Left ventricle myocardium inferior (tissue), 1 donor: ENCODE results near the gene DDX10. TPM values are rescaled to one million over a fixed set of nuclear protein-coding genes. Genes with fewer than 3 reads are reported as not detected.

Source experiments
- DNase-seq: peaks from one replicate; pipeline ENCODE4 v3.0.0-alpha.2; 2020
- H3K27ac ChIP-seq: fragments of 200-600 bp; replicated peaks from 2 replicates; pipeline ENCODE4 v1.8.0; 2021
- H3K27me3 ChIP-seq: fragments of 200-600 bp; 2 replicates; pipeline ENCODE4 v1.8.0; 2021; ENCODE audit warnings: low read depth
- H3K36me3 ChIP-seq: fragments of 200-600 bp; 2 replicates; pipeline ENCODE4 v1.8.0; 2021
- H3K4me1 ChIP-seq: fragments of 200-600 bp; 2 replicates; pipeline ENCODE4 v1.8.0; 2021
- H3K4me3 ChIP-seq: fragments of 200-600 bp; 2 replicates; pipeline ENCODE4 v1.8.0; 2021; ENCODE audit warnings: mild to moderate bottlenecking, moderate library complexity
- H3K9me3 ChIP-seq: fragments of 200-600 bp; replicated peaks from 2 replicates; pipeline ENCODE4 v1.8.0; 2021
- intact Hi-C: fragments of 100-400 bp; cut with micrococcal nuclease; formaldehyde crosslinking; loops from one replicate; pipeline ENCODE4 v1.11.0; 2022
- total RNA-seq: library from RNA; stranded (reverse); fragmentation: NEBNext Ultra II Directional; extraction: Animal tissue kit (Norgen Biotek cat#: 25700); gene quantifications from one replicate; pipeline ENCODE4 v1.2.1, GENCODE V29; 2021
- TF ChIP-seq, protein P1 (sequence below): fragments of 200-600 bp; IDR thresholded peaks from 2 replicates; pipeline ENCODE4 v1.8.0; 2021; ENCODE audit warnings: antibody characterized with exemption, mild to moderate bottlenecking, borderline replicate concordance
- donor health status: DM: no; HTN: yes; CAD: no; lungs with severe emphysema.

Gene DDX10
- total RNA-seq, 1 donor from 2014 or later, result 11.7 TPM

- no peaks in the 10 kb centered on the region for H3K36me3 ChIP-seq
- DNase-seq, result no peak
- H3K27ac ChIP-seq, result peak overlapping the region; percentile 49
- H3K4me1 ChIP-seq, result peaks cover 11% of the 10 kb centered on the region
- H3K27me3 ChIP-seq, result no peaks in the 10 kb centered on the region
- TF ChIP-seq, protein P1, sequence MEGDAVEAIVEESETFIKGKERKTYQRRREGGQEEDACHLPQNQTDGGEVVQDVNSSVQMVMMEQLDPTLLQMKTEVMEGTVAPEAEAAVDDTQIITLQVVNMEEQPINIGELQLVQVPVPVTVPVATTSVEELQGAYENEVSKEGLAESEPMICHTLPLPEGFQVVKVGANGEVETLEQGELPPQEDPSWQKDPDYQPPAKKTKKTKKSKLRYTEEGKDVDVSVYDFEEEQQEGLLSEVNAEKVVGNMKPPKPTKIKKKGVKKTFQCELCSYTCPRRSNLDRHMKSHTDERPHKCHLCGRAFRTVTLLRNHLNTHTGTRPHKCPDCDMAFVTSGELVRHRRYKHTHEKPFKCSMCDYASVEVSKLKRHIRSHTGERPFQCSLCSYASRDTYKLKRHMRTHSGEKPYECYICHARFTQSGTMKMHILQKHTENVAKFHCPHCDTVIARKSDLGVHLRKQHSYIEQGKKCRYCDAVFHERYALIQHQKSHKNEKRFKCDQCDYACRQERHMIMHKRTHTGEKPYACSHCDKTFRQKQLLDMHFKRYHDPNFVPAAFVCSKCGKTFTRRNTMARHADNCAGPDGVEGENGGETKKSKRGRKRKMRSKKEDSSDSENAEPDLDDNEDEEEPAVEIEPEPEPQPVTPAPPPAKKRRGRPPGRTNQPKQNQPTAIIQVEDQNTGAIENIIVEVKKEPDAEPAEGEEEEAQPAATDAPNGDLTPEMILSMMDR, result no peak
- no peak overlapping the region for H3K4me3 ChIP-seq
- H3K9me3 ChIP-seq, result no peaks in the 10 kb centered on the region
- intact Hi-C loops, result no loop called here
Measured at GRCh38 chr11:108870373-108871020, 205.6 kb downstream of the DDX10 start.

- intact Hi-C loops, result no loop called here
- H3K4me1 ChIP-seq, result peaks cover 11% of the 10 kb centered on the region
- TF ChIP-seq, protein P1, result peak; percentile 63
- DNase-seq, result peak; percentile 15
- H3K9me3 ChIP-seq, result no peaks in the 10 kb centered on the region
- H3K36me3 ChIP-seq, result no peaks in the 10 kb centered on the region
- no peak overlapping the region for H3K4me3 ChIP-seq
- H3K27me3 ChIP-seq, result no peaks in the 10 kb centered on the region
- H3K27ac ChIP-seq, result no peak overlapping the region
Measured at GRCh38 chr11:108871152-108871551, 206.3 kb downstream of the DDX10 start.

- Histone ChIP-seq H3K4me1 (peaks cover 11% of the 10 kb centered on the region), H3K36me3 (no peaks in the 10 kb centered on the region), H3K4me3 (no peak overlapping the region), H3K27ac (no peak overlapping the region), H3K9me3 (no peaks in the 10 kb centered on the region), H3K27me3 (no peaks in the 10 kb centered on the region)
- TF ChIP-seq, protein P1, result no peak
- DNase-seq, result no peak
- intact Hi-C loops, result no loop called here
Measured at GRCh38 chr11:108871867-108872266, 207.0 kb downstream of the DDX10 start.

DNA sequence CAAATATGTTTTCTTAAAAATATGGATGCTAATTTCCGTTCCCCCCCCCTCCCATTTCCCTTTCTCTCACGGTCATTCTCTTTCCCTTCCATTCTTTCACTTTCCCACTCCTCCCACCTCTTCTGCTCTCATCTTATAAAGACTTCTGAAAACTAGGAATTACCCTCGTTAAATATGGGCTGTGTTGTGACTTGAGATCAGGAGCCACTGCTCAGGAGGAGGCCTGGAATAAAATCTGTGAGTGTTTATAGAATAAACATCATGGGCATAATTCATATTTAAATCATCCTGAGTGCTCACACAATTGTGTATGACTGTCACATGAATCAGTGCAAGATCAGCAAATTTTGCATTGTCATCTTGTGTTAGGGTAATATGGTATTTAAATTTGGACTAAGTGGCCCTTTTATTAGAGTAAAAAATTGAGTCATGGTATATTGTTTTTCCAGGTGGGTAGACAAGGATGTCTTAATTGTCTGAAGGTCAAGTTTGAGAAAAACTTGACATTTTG, 208.0 kb downstream of the DDX10 start:
- no peaks in the 10 kb centered on the region for H3K27me3 ChIP-seq
- intact Hi-C loops, result no loop called here
- H3K9me3 ChIP-seq, result no peaks in the 10 kb centered on the region
- TF ChIP-seq, protein P1, result no peak
- no peak overlapping the region for H3K27ac ChIP-seq
- H3K4me3 ChIP-seq, result no peak overlapping the region
- H3K4me1 ChIP-seq, result peaks cover 11% of the 10 kb centered on the region
- no peak for DNase-seq
- no peaks in the 10 kb centered on the region for H3K36me3 ChIP-seq

GRCh38 chr11:108873310-108873709, 208.4 kb downstream of the DDX10 start:
- H3K4me1 ChIP-seq, result peaks cover 11% of the 10 kb centered on the region
- no peaks in the 10 kb centered on the region for H3K27me3 ChIP-seq
- no peak overlapping the region for H3K4me3 ChIP-seq
- no peak overlapping the region for H3K27ac ChIP-seq
- H3K9me3 ChIP-seq, result no peaks in the 10 kb centered on the region
- intact Hi-C loops, result no loop called here
- DNase-seq, result no peak
- TF ChIP-seq, protein P1, result no peak
- H3K36me3 ChIP-seq, result no peaks in the 10 kb centered on the region
